GM19193 (cell line): ENCODE measurements around the gene PARP3.

ENCODE experiments used
- POLR2A ChIP-seq: IDR thresholded peaks from 4 replicates; pipeline ENCODE4 v1.6.1; 2011; ENCODE audit not compliant: insufficient read depth, insufficient read length; ENCODE audit errors: extremely low read depth

The PARP3 gene

GRCh38 chr3:51943451-51944391, 1.6 kb downstream of the PARP3 start:
- no peak for TF ChIP-seq POLR2A

DNA sequence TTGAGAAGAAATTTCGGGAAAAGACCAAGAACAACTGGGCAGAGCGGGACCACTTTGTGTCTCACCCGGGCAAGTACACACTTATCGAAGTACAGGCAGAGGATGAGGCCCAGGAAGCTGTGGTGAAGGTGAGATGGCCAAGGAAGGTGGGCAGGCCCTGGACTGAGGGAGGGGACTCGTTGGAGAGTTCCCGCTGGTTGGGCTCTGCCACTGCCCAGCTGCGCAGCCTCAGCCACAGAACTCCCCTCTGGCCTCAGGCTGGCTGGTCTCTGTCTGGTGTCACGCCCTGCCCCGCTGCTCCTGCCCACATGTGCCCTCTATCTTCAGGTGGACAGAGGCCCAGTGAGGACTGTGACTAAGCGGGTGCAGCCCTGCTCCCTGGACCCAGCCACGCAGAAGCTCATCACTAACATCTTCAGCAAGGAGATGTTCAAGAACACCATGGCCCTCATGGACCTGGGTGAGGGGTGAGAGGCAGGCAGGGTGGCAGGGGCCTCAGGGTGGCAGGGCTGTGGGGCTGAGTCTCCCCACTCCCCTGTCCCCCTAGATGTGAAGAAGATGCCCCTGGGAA, 2.4 kb downstream of the PARP3 start:
- TF ChIP-seq POLR2A: no peak

- TF ChIP-seq POLR2A: no peak
Measured at GRCh38 chr3:51945031-51945840, 3.1 kb downstream of the PARP3 start.

- TF ChIP-seq POLR2A: no peak
Measured at GRCh38 chr3:51945926-51946705, 4.0 kb downstream of the PARP3 start.

DNA sequence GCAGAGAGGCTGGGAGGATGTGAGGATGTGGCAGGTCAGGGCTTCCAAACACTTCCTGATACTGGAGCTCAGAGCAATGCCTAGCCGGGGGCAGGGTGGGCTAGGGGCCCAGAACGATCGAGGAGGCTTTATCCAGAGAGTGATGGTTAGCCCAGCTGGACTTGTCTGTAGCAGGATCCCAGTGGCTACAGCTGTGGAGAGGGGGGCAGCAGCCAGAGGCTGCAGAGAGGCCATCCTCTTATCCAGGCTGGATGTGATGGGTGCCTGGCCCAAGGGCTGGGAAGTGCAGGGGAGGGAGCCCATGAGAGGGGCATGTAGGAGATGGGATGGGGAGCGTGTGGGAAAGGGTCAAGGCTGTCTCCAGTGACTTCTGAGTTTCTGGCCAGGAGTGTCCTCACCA, 4.6 kb downstream of the PARP3 start:
- TF ChIP-seq POLR2A: no peak

DNA sequence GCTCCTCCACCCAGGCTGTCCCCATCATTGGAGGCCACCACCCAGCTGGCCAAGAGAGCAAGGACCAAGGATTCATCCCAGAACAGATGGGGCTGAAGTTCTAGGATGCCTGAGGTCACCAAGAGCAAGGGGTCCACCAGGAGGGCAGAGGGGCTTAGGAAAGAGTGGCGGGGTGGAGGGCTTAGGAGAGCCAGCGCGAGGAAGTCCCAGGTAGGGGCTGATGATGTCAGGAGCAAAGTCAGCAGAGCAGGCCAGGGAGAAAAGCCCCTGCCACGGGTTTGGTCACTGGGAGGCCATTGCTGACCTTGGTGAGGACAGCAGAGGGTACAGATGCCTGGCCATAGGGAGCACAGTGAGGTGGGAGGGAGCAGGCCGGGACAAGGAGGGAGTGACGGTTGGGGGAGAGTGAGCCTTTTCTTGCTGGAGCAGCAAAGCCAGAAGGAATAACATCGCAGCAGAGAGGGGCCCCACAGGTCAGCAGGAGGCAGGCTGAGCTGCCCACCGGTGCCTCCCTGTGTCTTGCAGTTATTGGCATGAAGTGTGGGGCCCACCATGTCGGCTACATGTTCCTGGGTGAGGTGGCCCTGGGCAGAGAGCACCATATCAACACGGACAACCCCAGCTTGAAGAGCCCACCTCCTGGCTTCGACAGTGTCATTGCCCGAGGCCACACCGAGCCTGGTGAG, 5.2 kb downstream of the PARP3 start:
- no peak for TF ChIP-seq POLR2A

DNA sequence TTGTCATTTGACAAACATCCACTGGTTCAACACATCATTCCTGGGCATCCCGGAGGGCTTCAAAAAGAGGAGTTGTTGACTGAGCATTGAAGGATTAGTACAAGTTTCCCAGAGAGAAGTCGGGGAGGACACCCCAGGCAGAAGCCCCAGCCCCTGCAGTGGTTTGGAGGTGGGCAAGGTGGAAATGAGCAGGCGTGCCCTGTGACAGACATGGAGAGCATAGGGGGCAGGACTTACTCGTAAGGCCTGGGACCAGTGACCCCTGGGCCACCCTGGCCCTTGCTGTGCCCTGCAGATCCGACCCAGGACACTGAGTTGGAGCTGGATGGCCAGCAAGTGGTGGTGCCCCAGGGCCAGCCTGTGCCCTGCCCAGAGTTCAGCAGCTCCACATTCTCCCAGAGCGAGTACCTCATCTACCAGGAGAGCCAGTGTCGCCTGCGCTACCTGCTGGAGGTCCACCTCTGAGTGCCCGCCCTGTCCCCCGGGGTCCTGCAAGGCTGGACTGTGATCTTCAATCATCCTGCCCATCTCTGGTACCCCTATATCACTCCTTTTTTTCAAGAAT, 5.9 kb downstream of the PARP3 start:
- TF ChIP-seq POLR2A: no peak

GRCh38 chr3:51949121-51949520, 7.0 kb downstream of the PARP3 start:
- no peak for TF ChIP-seq POLR2A

DNA sequence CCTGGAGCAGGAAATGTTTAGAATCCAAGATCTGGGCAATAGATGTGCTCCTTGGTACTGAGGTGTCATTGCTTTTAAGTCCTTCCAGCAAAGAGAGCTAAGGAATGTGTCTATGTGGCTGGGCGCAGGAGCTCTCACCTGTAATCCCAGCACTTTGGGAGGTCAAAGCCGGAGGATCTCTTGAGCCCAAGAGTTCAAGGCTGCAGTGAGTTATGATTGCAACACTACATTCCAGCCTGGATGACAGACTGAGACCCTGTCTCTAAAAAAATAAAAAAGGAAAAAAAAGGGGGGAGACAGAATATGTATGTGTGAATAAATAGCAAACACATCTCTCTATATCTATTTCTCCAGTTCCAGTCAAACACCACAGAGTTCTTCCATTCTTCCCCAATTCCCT, 8.7 kb downstream of the PARP3 start:
- TF ChIP-seq POLR2A: no peak

DNA sequence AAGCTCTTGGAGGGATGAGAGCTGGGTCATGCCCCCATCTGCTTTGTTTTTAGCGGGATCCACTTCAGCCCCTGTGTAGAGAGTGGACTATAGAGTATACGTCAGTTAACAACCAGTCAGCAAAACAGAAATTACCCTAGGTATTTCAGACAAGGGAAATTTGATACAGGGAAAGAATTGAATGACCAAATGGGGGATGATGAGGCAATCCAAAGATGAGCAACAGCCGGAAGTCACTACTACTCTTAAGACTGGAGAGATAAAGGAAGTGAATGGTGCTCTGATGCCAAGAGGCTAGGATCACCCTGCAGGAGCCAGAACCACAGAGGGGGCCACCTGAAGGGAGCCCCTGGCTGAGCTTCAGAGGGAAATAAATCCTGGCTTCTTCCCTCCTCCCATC, 11.3 kb downstream of the PARP3 start:
- TF ChIP-seq POLR2A: no peak

- no peak for TF ChIP-seq POLR2A
Measured at GRCh38 chr3:51954105-51954504, 11.9 kb downstream of the PARP3 start.

- no peak for TF ChIP-seq POLR2A
Measured at GRCh38 chr3:51954713-51955112, 12.6 kb downstream of the PARP3 start.

GRCh38 chr3:51955175-51955892, 13.2 kb downstream of the PARP3 start, which contains the start of gene GPR62:
GPR62 (plus strand) TSS chr3:51955381; CDS start chr3:51955653, 272 bp downstream.
- no peak for TF ChIP-seq POLR2A
